Smooth muscle cell (in vitro differentiated cells): ENCODE data around the gene LSM3. TPM values are rescaled to one million over a fixed set of nuclear protein-coding genes. Genes with fewer than 3 reads are reported as not detected.

ENCODE experiments used
- DNase-seq: peaks from one replicate; lab custom pipeline; 2025; ENCODE audit not compliant: unreplicated experiment; lab: John Stamatoyannopoulos, UW
- H2AFZ ChIP-seq: fragments of 200-600 bp; sonication (generic); 2 replicates; pipeline ENCODE4 v1.6.0; 2016; ENCODE audit warnings: antibody characterized with exemption, low read depth, mild to moderate bottlenecking
- H3F3A ChIP-seq: fragments of 200-600 bp; sonication (generic); 2 replicates; pipeline ENCODE4 v1.6.0; 2017; ENCODE audit warnings: antibody characterized with exemption, low read depth
- H3K27ac ChIP-seq: fragments of 200-600 bp; sonication (generic); 2 replicates; pipeline ENCODE4 v1.5.1; 2016; ENCODE audit warnings: low read depth, mild to moderate bottlenecking
- H3K27me3 ChIP-seq: fragments of 200-600 bp; sonication (generic); 2 replicates; pipeline ENCODE4 v1.6.1; 2016; ENCODE audit warnings: low read depth, mild to moderate bottlenecking
- H3K36me3 ChIP-seq: fragments of 200-600 bp; sonication (generic); 2 replicates; pipeline ENCODE4 v1.5.1; 2016; ENCODE audit warnings: low read depth
- H3K4me1 ChIP-seq: fragments of 200-600 bp; sonication (generic); 2 replicates; pipeline ENCODE4 v1.5.1; 2016; ENCODE audit warnings: low read depth
- H3K4me2 ChIP-seq: fragments of 200-600 bp; sonication (generic); 2 replicates; pipeline ENCODE4 v1.6.0; 2016; ENCODE audit warnings: mild to moderate bottlenecking
- H3K4me3 ChIP-seq: fragments of 200-600 bp; sonication (generic); 2 replicates; pipeline ENCODE4 v1.5.1; 2016; ENCODE audit warnings: mild to moderate bottlenecking
- H3K79me2 ChIP-seq: fragments of 200-600 bp; sonication (generic); 2 replicates; pipeline ENCODE4 v1.6.0; 2016; ENCODE audit warnings: low read depth, mild to moderate bottlenecking
- H3K9ac ChIP-seq: fragments of 200-600 bp; sonication (generic); 2 replicates; pipeline ENCODE4 v1.6.0; 2016; ENCODE audit warnings: low read depth
- H3K9me3 ChIP-seq: fragments of 200-600 bp; sonication (generic); replicated peaks from 2 replicates; pipeline ENCODE4 v1.5.1; 2016; ENCODE audit warnings: low read depth
- H4K20me1 ChIP-seq: fragments of 200-600 bp; sonication (generic); 2 replicates; pipeline ENCODE4 v1.6.0; 2016; ENCODE audit warnings: low read depth
- CTCF ChIP-seq: fragments of 200-600 bp; sonication (generic); IDR thresholded peaks from 2 replicates; pipeline ENCODE4 v1.5.1; 2017; ENCODE audit warnings: borderline replicate concordance, mild to moderate bottlenecking, antibody characterized with exemption; ENCODE audit not compliant: insufficient read depth, poor library complexity, severe bottlenecking
- WGBS: methylation state at CpG from one replicate; pipeline ENCODE4 v1.1.7; 2016; ENCODE audit warnings: low lambda C conversion rate; 5-methylcytosine and 5-hydroxymethylcytosine counted together
- polyA plus RNA-seq: library from polyadenylated mRNA; unstranded; fragments of >200 nt; fragmentation: Nextera tagmentation; extraction: Ambion mirVana; gene quantifications from 2 replicates; pipeline ENCODE4 v1.2.1, GENCODE V29; 2016
- total RNA-seq: library from RNA; depleted of rRNA; stranded (reverse); fragments of >200 nt; gene quantifications from 2 replicates; pipeline ENCODE4 v1.2.3, GENCODE V29; 2014

LSM3 gene
- total and polyA plus RNA-seq, 2 experiments from 2014 or later = 18.3 to 31.9 TPM

DNA sequence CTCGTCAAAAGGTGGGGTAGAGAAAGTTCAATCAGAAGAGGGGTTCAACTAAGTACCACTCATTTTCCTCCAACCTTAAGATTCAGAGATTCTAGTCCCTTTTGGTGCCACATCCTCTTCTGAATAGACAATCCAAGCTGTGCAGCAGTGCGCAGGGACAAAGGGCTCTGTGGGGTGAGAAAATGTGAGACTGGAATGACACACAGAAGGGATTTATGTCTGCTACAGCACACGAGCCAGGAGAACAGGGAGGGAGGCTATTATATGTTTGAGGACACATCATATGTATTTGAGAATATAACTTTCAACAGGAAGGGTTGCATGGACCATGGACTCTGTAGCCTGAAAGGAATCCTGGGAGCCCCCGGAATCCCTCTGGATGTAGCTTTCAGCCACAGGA is 33.0 kb downstream of the LSM3 start:
- no peak overlapping the region for H3K4me3 ChIP-seq
- no peak overlapping the region for H3K9ac ChIP-seq
- 64% methylated on average over 4 of the region's 4 CpGs for WGBS
- H3K36me3 ChIP-seq = no peaks in the 10 kb centered on the region
- H3K79me2 ChIP-seq = no peaks in the 10 kb centered on the region
- H3K4me1 ChIP-seq = peaks cover 19% of the 10 kb centered on the region
- no peak for DNase-seq
- no peaks in the 10 kb centered on the region for H3K9me3 ChIP-seq
- no peak overlapping the region for H2AFZ ChIP-seq
- H3K27ac ChIP-seq = no peak overlapping the region
- TF ChIP-seq CTCF = no peak
- H3K27me3 ChIP-seq = no peaks in the 10 kb centered on the region
- H4K20me1 ChIP-seq = no peaks in the 10 kb centered on the region
- peak overlapping the region; percentile 46 for H3K4me2 ChIP-seq
- H3F3A ChIP-seq = peaks cover 4% of the 10 kb centered on the region

DNA sequence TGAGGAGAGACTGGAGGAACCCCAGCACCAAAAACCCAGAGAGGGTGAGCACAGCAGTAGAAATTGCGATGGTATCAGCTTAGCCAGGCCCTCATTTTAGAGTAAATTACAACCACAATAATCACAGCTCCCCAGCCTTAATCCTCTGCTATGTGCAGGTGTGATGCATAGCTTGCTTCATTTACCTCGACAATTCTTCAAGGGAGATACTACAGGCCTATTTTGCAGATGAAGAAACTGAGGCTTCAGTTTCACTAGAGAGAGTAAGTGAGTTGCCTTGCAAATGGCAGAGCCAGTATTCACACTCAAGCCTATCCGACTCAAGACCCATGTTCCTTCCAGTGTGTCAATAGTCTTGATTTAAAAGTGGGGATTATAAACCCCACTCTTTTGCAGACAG is 33.4 kb downstream of the LSM3 start:
- H3K4me1 ChIP-seq = peaks cover 19% of the 10 kb centered on the region
- H3K9me3 ChIP-seq = no peaks in the 10 kb centered on the region
- no peak overlapping the region for H3K27ac ChIP-seq
- no peak overlapping the region for H3K4me2 ChIP-seq
- no peak overlapping the region for H3K4me3 ChIP-seq
- H3K36me3 ChIP-seq = no peaks in the 10 kb centered on the region
- no peaks in the 10 kb centered on the region for H3K27me3 ChIP-seq
- DNase-seq = no peak
- no peak overlapping the region for H3K9ac ChIP-seq
- no peaks in the 10 kb centered on the region for H3K79me2 ChIP-seq
- 83% methylated on average over 3 of the region's 3 CpGs for WGBS
- H4K20me1 ChIP-seq = no peaks in the 10 kb centered on the region
- H3F3A ChIP-seq = peaks cover 4% of the 10 kb centered on the region
- H2AFZ ChIP-seq = no peak overlapping the region
- no peak for TF ChIP-seq CTCF

DNA sequence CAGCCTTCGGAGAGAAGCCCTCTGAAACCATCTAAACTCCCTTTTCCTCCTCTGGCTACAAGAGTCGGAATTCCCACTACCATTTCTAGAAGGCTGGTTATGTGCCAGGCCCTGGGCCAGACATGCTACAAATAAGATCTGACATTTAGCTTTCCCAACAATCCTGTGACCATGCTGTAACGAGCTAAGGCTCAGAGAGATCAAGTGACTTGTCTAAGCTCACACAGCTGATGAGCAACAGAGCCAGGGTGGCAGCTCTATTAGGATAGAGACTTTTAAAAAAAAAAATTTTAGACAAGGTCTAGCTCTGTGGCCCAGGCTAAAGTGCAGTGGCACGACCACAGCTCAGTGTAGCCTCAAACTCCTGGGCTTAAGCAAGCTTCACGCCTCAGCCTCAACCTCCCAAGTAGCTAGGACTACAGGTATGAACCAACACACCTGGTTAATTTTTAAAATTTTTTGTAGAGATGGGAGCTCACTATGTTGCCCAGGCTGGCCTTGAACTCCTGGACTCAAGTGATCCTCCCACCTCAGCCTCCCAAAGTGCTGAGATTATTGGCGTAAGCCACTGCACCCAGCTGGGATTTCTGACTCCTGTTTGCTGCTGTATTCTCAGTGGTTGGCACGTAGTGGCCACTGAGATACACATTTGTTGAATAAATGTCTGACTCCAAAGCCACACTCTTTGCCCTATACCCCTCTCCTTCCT is 34.6 kb downstream of the LSM3 start:
- Histone ChIP-seq H2AFZ (no peak overlapping the region), H4K20me1 (no peaks in the 10 kb centered on the region), H3F3A (peaks cover 4% of the 10 kb centered on the region), H3K79me2 (no peaks in the 10 kb centered on the region), H3K9me3 (no peaks in the 10 kb centered on the region), H3K4me3 (no peak overlapping the region), H3K4me1 (peaks cover 19% of the 10 kb centered on the region), H3K9ac (no peak overlapping the region), H3K27ac (no peak overlapping the region), H3K36me3 (no peaks in the 10 kb centered on the region), H3K27me3 (no peaks in the 10 kb centered on the region), H3K4me2 (no peak overlapping the region)
- TF ChIP-seq CTCF = no peak
- DNase-seq = no peak
- WGBS = 93% methylated on average over 7 of the region's 7 CpGs

- Histone ChIP-seq H3K9ac (no peak overlapping the region), H2AFZ (no peak overlapping the region), H3K36me3 (no peaks in the 10 kb centered on the region), H3K4me2 (no peak overlapping the region), H3K27me3 (no peaks in the 10 kb centered on the region), H3K4me1 (peaks cover 18% of the 10 kb centered on the region), H4K20me1 (no peaks in the 10 kb centered on the region), H3K27ac (no peak overlapping the region), H3F3A (peaks cover 4% of the 10 kb centered on the region), H3K9me3 (no peaks in the 10 kb centered on the region), H3K4me3 (no peak overlapping the region), H3K79me2 (no peaks in the 10 kb centered on the region)
- TF ChIP-seq CTCF = no peak
- no peak for DNase-seq
- WGBS = 97% methylated on average over 4 of the region's 4 CpGs
Measured at GRCh38 chr3:14214764-14215163, 36.1 kb downstream of the LSM3 start.
